Breast epithelium (tissue), 3 donors: ENCODE measurements around the gene ALDH16A1.

Experiments used
- POLR2A ChIP-seq: fragments of 450-650 bp; IDR thresholded peaks from one replicate; pipeline ENCODE4 v1.6.1; 2016; ENCODE audit warnings: antibody characterized with exemption, mild to moderate bottlenecking, moderate library complexity
- POLR2AphosphoS5 ChIP-seq, 3 donors: sonication (generic); formaldehyde crosslinking; IDR thresholded peaks; one replicate each; pipeline ENCODE4 v1.6.1; 2017; ENCODE audit warnings: antibody characterized with exemption in 3 of 3

DNA sequence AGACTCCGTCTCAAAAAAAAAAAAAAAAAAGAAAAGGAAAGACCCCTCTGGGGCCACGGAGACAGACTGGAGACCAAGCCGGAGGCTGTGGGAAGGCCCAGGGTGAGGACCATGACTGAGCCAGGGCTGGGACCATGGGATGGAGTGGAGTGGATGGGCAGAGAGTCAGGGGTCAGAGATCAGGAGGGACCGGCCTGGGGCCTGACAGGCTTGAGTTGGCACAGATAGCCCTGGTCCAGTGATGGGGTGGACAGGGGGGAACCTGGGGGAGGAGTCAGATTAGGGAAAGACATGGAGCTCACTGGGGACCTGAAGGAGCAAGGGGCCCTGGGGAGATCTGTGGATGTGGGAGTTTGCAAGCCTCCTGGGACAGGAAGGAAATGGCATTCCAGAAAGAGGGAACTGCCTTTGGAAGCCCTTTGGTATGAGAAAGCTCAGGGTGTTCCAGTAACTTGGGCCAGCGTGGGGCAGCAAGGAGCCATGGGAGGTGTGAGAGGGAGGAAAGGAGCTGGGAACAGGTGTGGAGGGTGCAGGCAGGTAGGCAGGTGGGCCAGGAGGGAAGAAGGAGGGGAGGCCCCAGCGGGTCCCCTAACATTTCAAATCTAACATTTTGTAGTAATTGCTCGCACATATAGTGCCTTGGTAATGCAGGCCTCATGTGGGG is 28.1 kb downstream of the ALDH16A1 start:
- no peak for TF ChIP-seq POLR2AphosphoS5 (IDR thresholded peaks at IDR 0.05)
- TF ChIP-seq POLR2A = no peak
